ENCODE results near the gene SLC35F4.
"Not testable (repeated sequence)": the region's sequence is repeated elsewhere in the genome, so short reads cannot be mapped to it uniquely, and the experiment has no call there.

SLC35F4 gene

GRCh38 chr14:57865403-57866198 is at the start of gene SLC35F4:
SLC35F4 (minus strand) TSS chr14:57866092.
- no peak for DNase-seq (ENCODE audit: low read depth)

- DNase-seq (ENCODE audit: low read depth): no peak
Observed at GRCh38 chr14:57909626-57910025, 43.7 kb upstream of the SLC35F4 start.

GRCh38 chr14:57903954-57904353 is 38.1 kb upstream of the SLC35F4 start:
- no peak for DNase-seq (ENCODE audit: low read depth)

- DNase-seq (ENCODE audit: low read depth): no peak
Observed at GRCh38 chr14:57898837-57899572, 33.1 kb upstream of the SLC35F4 start.

- no peak for DNase-seq (ENCODE audit: low read depth)
Observed at GRCh38 chr14:57897144-57897748, 31.4 kb upstream of the SLC35F4 start.

DNA sequence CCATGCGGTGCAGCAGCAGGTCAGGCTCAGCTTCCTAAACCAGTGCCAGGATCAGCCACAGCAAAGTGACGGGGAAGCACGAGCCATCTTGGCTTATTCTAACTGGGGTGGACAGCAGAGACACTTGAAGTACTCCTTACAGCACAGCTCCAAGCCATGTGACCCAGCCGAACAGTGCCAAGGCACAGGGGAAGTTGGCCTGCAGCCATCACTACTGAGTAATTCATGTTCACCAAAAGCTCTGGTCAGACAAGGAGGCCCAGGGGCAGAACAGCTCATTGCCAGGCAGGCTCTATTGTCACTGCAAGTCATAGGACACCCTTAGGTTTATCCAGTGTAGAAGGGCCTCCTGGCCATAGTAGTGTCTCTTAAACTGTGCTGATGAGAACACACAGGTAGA is 23.4 kb upstream of the SLC35F4 start:
- DNase-seq (ENCODE audit: low read depth): no peak

DNA sequence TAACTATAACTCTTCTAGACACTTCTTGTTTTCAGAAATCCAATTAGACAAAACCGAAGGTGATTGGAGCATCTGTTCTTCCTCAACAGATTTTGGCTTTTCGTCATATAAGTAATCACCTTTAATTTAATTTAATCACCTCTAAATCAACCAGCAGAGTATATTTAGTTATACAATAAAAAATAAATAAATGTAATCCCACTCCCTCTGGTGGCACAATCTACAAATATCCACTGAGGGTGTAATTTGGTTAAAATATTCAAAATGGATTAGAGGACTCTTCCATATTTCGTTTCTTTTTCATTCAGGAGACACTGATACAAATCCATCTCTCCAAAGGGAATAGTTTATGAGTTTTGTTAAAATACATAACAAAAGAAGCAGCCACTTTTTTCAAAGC is 18.3 kb upstream of the SLC35F4 start:
- DNase-seq (ENCODE audit: low read depth): no peak

- DNase-seq (ENCODE audit: low read depth): no peak
Observed at GRCh38 chr14:57883061-57883460, 17.2 kb upstream of the SLC35F4 start.

GRCh38 chr14:57879516-57879915 is 13.6 kb upstream of the SLC35F4 start:
- DNase-seq (ENCODE audit: low read depth): no peak

- DNase-seq (ENCODE audit: low read depth): no peak
Observed at GRCh38 chr14:57875985-57876384, 10.1 kb upstream of the SLC35F4 start.

DNA sequence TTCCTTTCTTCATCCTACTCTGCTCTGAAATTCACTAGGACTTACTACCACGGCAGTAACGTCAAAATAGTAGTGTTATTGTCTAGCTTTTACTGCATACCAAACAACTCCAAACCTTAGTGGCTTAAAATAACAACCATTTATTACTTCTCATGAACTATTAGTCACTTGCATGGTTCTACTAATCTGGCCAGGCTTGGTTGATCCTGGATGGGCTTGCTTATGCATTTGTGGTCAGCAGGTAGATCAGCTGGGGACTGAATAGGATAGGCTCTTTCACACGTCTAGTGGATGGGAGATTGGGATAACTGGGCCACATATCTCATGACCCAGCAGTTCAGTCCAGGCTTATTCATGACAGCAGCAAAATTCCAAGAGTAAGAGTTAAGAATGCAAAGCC is 9.4 kb upstream of the SLC35F4 start:
- no peak for DNase-seq (ENCODE audit: low read depth)

GRCh38 chr14:57871459-57872080 is 5.7 kb upstream of the SLC35F4 start:
- peak; percentile 18 for DNase-seq (ENCODE audit: low read depth)

DNA sequence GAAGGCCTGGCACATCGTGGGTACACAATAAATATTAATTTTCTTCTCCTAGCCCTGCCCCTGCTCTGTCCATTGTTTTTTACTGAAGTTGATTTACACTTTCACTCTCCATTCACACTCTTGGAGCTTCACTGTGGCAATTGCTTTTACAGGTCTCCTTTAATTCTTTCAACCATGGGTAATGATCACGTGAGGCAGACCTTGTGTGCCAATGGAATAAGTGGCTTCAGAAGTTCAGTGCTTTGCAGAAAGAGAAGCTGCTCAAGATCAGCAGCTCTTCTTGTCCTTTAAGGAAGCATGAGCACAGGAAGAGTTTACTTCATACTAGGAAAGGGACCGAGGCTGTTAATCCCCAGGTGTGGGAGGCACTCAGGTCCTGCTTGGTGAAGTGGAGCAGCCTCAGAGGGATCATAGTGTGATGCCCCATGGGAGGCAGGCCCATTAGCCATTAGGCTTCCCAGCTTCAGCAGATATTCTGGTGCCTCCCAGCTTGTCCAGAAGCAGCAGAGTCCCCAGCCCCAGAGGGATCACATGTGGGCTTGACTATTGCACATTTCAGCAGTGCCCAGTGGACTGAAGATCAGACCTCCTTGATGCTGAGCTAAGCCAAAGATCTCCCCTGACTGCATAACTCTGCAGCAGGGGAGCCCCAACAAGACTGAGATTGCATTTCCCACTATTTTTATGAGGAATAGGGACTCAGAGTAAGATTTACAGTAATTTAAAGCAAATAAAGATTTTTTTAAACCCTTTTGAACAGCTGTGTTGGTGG is 5.0 kb upstream of the SLC35F4 start:
- no peak for DNase-seq (ENCODE audit: low read depth)

GRCh38 chr14:57869617-57870016 is 3.7 kb upstream of the SLC35F4 start:
- no peak for DNase-seq (ENCODE audit: low read depth)

- no peak for DNase-seq (ENCODE audit: low read depth)
Observed at GRCh38 chr14:57866199-57866705, 360 bp upstream of the SLC35F4 start.

- DNase-seq (ENCODE audit: low read depth): no peak
Observed at GRCh38 chr14:57865066-57865402, 858 bp downstream of the SLC35F4 start.

DNA sequence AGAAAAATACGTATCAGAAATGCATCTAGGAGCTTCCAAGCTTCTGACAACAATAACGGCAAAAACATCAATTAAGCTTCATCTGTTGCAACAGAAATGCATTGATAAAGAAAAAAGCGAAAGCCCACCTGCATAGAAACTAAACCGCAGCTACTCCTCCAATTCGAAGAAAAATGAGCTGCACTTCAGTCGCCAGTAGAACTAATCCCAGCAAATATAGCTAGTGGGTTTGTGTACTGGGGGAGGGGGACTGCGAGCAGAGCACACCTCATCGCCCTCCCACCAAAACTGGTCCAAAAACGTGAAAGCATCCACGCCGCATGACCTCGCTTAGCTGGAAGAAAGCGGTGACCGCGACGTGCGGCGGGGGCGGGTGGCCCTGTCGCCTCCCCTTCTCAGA is 1.2 kb downstream of the SLC35F4 start:
- DNase-seq (ENCODE audit: low read depth): no peak

GRCh38 chr14:57863471-57863870 is 2.4 kb downstream of the SLC35F4 start:
- DNase-seq (ENCODE audit: low read depth): no peak

DNA sequence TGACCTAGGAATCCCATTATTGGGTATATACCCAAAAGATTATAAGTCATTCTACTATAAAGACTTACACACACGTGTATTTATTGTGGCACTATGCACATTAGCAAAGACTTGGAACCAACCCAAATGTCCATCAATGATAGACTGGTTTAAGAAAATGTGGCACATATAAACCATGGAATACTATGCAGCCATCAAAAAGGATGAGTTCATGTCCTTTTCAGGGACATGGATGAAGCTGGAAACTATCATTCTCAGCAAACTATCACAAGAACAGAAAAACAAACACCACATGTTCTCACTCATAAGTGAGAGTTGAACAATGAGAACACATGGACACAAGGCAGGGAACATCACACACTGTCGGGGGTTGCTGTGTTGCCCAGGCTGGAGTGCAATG is 10.2 kb downstream of the SLC35F4 start:
- DNase-seq (ENCODE audit: low read depth): not testable (repeated sequence)

- DNase-seq (ENCODE audit: low read depth): no peak
Observed at GRCh38 chr14:57854571-57854970, 11.3 kb downstream of the SLC35F4 start.

GRCh38 chr14:57851354-57851753 is 14.5 kb downstream of the SLC35F4 start:
- DNase-seq (ENCODE audit: low read depth): no peak

GRCh38 chr14:57848786-57849185 is 17.1 kb downstream of the SLC35F4 start:
- DNase-seq (ENCODE audit: low read depth): no peak
